Middle frontal gyrus (tissue), 1 donor: Measurements from ENCODE around the gene OPCML.
A peak's percentile ranks its signal among the peaks of the same experiment; 100 is the strongest.

Experiments used
- DNase-seq: peaks from one replicate; pipeline ENCODE4 v3.0.0-alpha.2; 2015; ENCODE audit warnings: low spot score; ENCODE audit errors: extremely low spot score

The OPCML gene

GRCh38 chr11:133541021-133541719 is 8.9 kb upstream of the OPCML start:
- DNase-seq, result no peak

GRCh38 chr11:133536198-133536597 is 3.9 kb upstream of the OPCML start:
- DNase-seq, result no peak

- DNase-seq, result no peak
These were observed 904 bp upstream of the OPCML start for GRCh38 chr11:133533205-133533604.

- DNase-seq, result no peak
These were observed 843 bp downstream of the OPCML start for GRCh38 chr11:133531458-133531857.

GRCh38 chr11:133530501-133530835 is 1.8 kb downstream of the OPCML start:
- DNase-seq, result no peak

- no peak for DNase-seq
These were observed 2.3 kb downstream of the OPCML start for GRCh38 chr11:133529807-133530500.

- DNase-seq, result no peak
These were observed 5.5 kb downstream of the OPCML start for GRCh38 chr11:133526790-133527189.

- peak; percentile 24 for DNase-seq
These were observed 6.3 kb downstream of the OPCML start for GRCh38 chr11:133525976-133526375.

GRCh38 chr11:133524488-133524887 is 7.8 kb downstream of the OPCML start:
- DNase-seq, result no peak

GRCh38 chr11:133522344-133522743 is 10.0 kb downstream of the OPCML start:
- DNase-seq, result no peak

GRCh38 chr11:133521502-133521901 is 10.8 kb downstream of the OPCML start:
- no peak for DNase-seq

- DNase-seq, result no peak
These were observed 11.6 kb downstream of the OPCML start for GRCh38 chr11:133520707-133521106.

- DNase-seq, result no peak
These were observed 12.7 kb downstream of the OPCML start for GRCh38 chr11:133519560-133519959.

GRCh38 chr11:133518702-133519264 is 13.5 kb downstream of the OPCML start:
- DNase-seq, result no peak

GRCh38 chr11:133516845-133517244 is 15.5 kb downstream of the OPCML start:
- no peak for DNase-seq

- no peak for DNase-seq
These were observed 17.2 kb downstream of the OPCML start for GRCh38 chr11:133515107-133515506.

GRCh38 chr11:133509924-133510697 is 22.2 kb downstream of the OPCML start:
- no peak for DNase-seq

GRCh38 chr11:133508468-133508867 is 23.8 kb downstream of the OPCML start:
- no peak for DNase-seq

- DNase-seq, result no peak
These were observed 25.1 kb downstream of the OPCML start for GRCh38 chr11:133507185-133507584.

- no peak for DNase-seq
These were observed 25.7 kb downstream of the OPCML start for GRCh38 chr11:133506551-133507094.

- DNase-seq, result no peak
These were observed 26.3 kb downstream of the OPCML start for GRCh38 chr11:133506023-133506422.

- DNase-seq, result no peak
These were observed 27.4 kb downstream of the OPCML start for GRCh38 chr11:133504906-133505305.
